ENCODE measurements around the gene AXIN2.

GRCh38 chr17:65592125-65592965, 30.9 kb upstream of the AXIN2 start:
- TF ChIP-seq CTCF (conservative IDR thresholded peaks at IDR 0.05; ENCODE audit: low read length) (no peak), EZH2phosphoT487 (IDR thresholded peaks at IDR 0.05; ENCODE audit: borderline replicate concordance) (no peak)
